HL-60 (cell line): ENCODE data around the gene CCL14.

ENCODE experiments used
- GABPA ChIP-seq: IDR thresholded peaks from 2 replicates; pipeline ENCODE4 v1.6.1; 2012; ENCODE audit warnings: low read depth
- POLR2AphosphoS5 ChIP-seq: IDR thresholded peaks from 2 replicates; pipeline ENCODE4 v1.6.1; 2012; ENCODE audit warnings: low read depth
- REST ChIP-seq: IDR thresholded peaks from 2 replicates; pipeline ENCODE4 v1.6.1; 2012; ENCODE audit warnings: low read depth; ENCODE audit not compliant: insufficient replicate concordance
- TF ChIP-seq, protein P1 (sequence below): IDR thresholded peaks from one replicate; pipeline ENCODE4 v1.5.1; 2011; ENCODE audit warnings: low read length, control low read depth, inconsistent platforms; ENCODE audit not compliant: insufficient read depth

DNA sequence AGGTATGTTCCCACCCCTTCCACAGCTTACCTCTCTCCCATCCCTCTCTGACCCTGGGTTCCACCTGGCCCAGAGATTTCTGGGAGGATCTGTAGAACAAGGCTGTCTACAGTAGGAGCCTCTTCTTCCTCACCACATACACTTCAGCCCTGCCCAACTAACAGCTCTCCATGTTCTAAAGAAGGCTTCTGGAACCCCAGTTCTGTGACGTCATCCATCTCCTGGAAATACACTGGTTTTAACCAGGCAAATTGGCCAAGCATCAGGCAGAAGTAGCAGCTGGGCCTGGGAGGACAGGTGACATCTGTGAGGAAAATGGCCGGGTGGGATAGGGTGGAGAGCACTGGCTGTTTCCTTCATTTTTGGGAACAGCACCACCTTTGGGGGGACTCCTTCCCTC is 43.0 kb downstream of the CCL14 start, which contains the start of gene LYZL6:
- TF ChIP-seq POLR2AphosphoS5 = no peak
- TF ChIP-seq, protein P1, sequence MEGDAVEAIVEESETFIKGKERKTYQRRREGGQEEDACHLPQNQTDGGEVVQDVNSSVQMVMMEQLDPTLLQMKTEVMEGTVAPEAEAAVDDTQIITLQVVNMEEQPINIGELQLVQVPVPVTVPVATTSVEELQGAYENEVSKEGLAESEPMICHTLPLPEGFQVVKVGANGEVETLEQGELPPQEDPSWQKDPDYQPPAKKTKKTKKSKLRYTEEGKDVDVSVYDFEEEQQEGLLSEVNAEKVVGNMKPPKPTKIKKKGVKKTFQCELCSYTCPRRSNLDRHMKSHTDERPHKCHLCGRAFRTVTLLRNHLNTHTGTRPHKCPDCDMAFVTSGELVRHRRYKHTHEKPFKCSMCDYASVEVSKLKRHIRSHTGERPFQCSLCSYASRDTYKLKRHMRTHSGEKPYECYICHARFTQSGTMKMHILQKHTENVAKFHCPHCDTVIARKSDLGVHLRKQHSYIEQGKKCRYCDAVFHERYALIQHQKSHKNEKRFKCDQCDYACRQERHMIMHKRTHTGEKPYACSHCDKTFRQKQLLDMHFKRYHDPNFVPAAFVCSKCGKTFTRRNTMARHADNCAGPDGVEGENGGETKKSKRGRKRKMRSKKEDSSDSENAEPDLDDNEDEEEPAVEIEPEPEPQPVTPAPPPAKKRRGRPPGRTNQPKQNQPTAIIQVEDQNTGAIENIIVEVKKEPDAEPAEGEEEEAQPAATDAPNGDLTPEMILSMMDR = no peak
- no peak for TF ChIP-seq GABPA
- TF ChIP-seq REST = no peak
